Fibroblast of lung (primary cell): Measurements from ENCODE around the gene RAPH1. TPM values are rescaled to one million over a fixed set of nuclear protein-coding genes. Genes with fewer than 3 reads are reported as not detected.

ENCODE experiments used
- DNase-seq, 2 donors: peaks; one replicate each; pipeline versions ENCODE4 v3.0.0 to v3.0.0-alpha.2; 2010; ENCODE audit warnings: low read depth in 2 of 2
- H2AFZ ChIP-seq: 2 replicates; pipeline ENCODE4 v1.5.1; 2012; ENCODE audit warnings: low read length, control low read depth, inconsistent platforms
- H3K27ac ChIP-seq: 2 replicates; pipeline ENCODE4 v1.5.1; 2011; ENCODE audit warnings: low read length, control low read depth; ENCODE audit not compliant: insufficient read depth
- H3K27me3 ChIP-seq: 2 replicates; pipeline ENCODE4 v1.5.1; 2011; ENCODE audit warnings: mild to moderate bottlenecking, low read length; ENCODE audit not compliant: control insufficient read depth, insufficient read depth
- H3K36me3 ChIP-seq: 2 replicates; pipeline ENCODE4 v1.5.1; 2011; ENCODE audit warnings: low read length; ENCODE audit not compliant: control insufficient read depth, insufficient read depth
- H3K4me1 ChIP-seq: 2 replicates; pipeline ENCODE4 v1.5.1; 2011; ENCODE audit warnings: low read length; ENCODE audit not compliant: control insufficient read depth, insufficient read depth; ENCODE audit errors: extremely low read depth
- H3K4me2 ChIP-seq: 2 replicates; pipeline ENCODE4 v1.5.1; 2011; ENCODE audit warnings: low read length, control low read depth; ENCODE audit not compliant: insufficient read depth; ENCODE audit errors: extremely low read depth
- H3K4me3 ChIP-seq, 4 experiments: fragments of 200-600 bp in 1 of 4; sonication (generic) in 1 of 4; replicated peaks in 1 of 4; 2 replicates each; pipeline ENCODE4 v1.5.1; 2011 to 2016; ENCODE audit warnings: low read length in 4 of 4, low read depth in 3 of 4, mild to moderate bottlenecking in 3 of 4, control low read depth in 2 of 4, inconsistent platforms in 1 of 4, mixed read lengths in 1 of 4; ENCODE audit not compliant: insufficient read depth in 1 of 4; ENCODE audit errors: control extremely low read depth in 1 of 4
- H3K79me2 ChIP-seq: 2 replicates; pipeline ENCODE4 v1.5.1; 2012; ENCODE audit warnings: mild to moderate bottlenecking, low read length, inconsistent platforms; ENCODE audit not compliant: control insufficient read depth, insufficient read depth
- H3K9ac ChIP-seq: 2 replicates; pipeline ENCODE4 v1.5.1; 2011; ENCODE audit warnings: mild to moderate bottlenecking, low read length, control low read depth; ENCODE audit not compliant: insufficient read depth
- H3K9me3 ChIP-seq: 2 replicates; pipeline ENCODE4 v1.5.1; 2012; ENCODE audit warnings: low read depth, low read length; ENCODE audit not compliant: control insufficient read depth, insufficient read depth
- H4K20me1 ChIP-seq: 2 replicates; pipeline ENCODE4 v1.5.1; 2011; ENCODE audit warnings: low read length; ENCODE audit not compliant: control insufficient read depth, insufficient read depth; ENCODE audit errors: extremely low read depth
- CTCF ChIP-seq, 2 donors: IDR thresholded peaks in 1 of 2; conservative IDR thresholded peaks in 1 of 2; 1 replicate in 1 of 2; 2 replicates in 1 of 2; pipeline ENCODE4 v1.5.1; 2011 to 2012; ENCODE audit warnings: low read length in 2 of 2, control low read depth in 1 of 2, inconsistent platforms in 1 of 2, low read depth in 1 of 2, mild to moderate bottlenecking in 1 of 2
- EZH2 ChIP-seq: IDR thresholded peaks from 2 replicates; pipeline ENCODE4 v1.5.1; 2012; ENCODE audit warnings: low read length, control low read depth, mild to moderate bottlenecking; ENCODE audit errors: missing control alignments
- polyA plus RNA-seq, 2 donors: library from polyadenylated mRNA; depleted of rRNA in 1 of 2; stranded (reverse) in 1 of 2; unstranded in 1 of 2; fragments of >200 nt; gene quantifications; 2 replicates each; pipeline ENCODE4 v1.2.1, GENCODE V29; 2011 to 2012; ENCODE audit warnings: missing spikeins in 1 of 2
- total RNA-seq: library from RNA; depleted of rRNA; stranded (reverse); fragments of >200 nt; gene quantifications from 2 replicates; pipeline ENCODE4 v1.2.1, GENCODE V29; 2014

Gene RAPH1
- total and polyA plus RNA-seq, 2 donors (not counting 1 experiment from before 2014, with no cell fraction given) = 14.1 to 21.1 TPM

GRCh38 chr2:203427061-203427460 is 108.0 kb downstream of the RAPH1 start:
- Histone ChIP-seq H3K27ac (no peak overlapping the region), H3K9ac (no peak overlapping the region), H3K79me2 (no peaks in the 10 kb centered on the region), H3K36me3 (no peaks in the 10 kb centered on the region), H3K4me1 (no peaks in the 10 kb centered on the region), H2AFZ (no peak overlapping the region), H3K4me2 (no peak overlapping the region), H3K4me3 (no peak overlapping the region), H3K27me3 (no peaks in the 10 kb centered on the region), H4K20me1 (no peaks in the 10 kb centered on the region), H3K9me3 (no peaks in the 10 kb centered on the region)
- TF ChIP-seq EZH2 (no peak), CTCF (conservative IDR thresholded peaks at IDR 0.05 in 1 of 2, IDR thresholded peaks at IDR 0.05 in 1 of 2; ENCODE audit: low read depth in 1 of 2, low read length in 2 of 2) (no peak)
- peak in 1 of 2 donors; percentile 50 for DNase-seq

GRCh38 chr2:203418271-203418670 is 116.8 kb downstream of the RAPH1 start:
- Histone ChIP-seq H2AFZ (no peak overlapping the region), H3K4me1 (no peaks in the 10 kb centered on the region), H3K4me2 (no peak overlapping the region), H3K27me3 (no peaks in the 10 kb centered on the region), H3K9me3 (no peaks in the 10 kb centered on the region), H4K20me1 (no peaks in the 10 kb centered on the region), H3K79me2 (no peaks in the 10 kb centered on the region), H3K27ac (no peak overlapping the region), H3K4me3 (no peak overlapping the region), H3K36me3 (peaks cover 2% of the 10 kb centered on the region), H3K9ac (no peak overlapping the region)
- no peak for TF ChIP-seq EZH2
- no peak for TF ChIP-seq CTCF (conservative IDR thresholded peaks at IDR 0.05 in 1 of 2, IDR thresholded peaks at IDR 0.05 in 1 of 2; ENCODE audit: low read depth in 1 of 2, low read length in 2 of 2)
- DNase-seq = peak in 1 of 2 donors; percentile 75

- Histone ChIP-seq H3K4me2 (no peak overlapping the region), H3K9ac (no peak overlapping the region), H3K36me3 (peaks cover 10% of the 10 kb centered on the region), H3K4me3 (no peak overlapping the region), H4K20me1 (no peaks in the 10 kb centered on the region), H3K9me3 (no peaks in the 10 kb centered on the region), H3K27ac (no peak overlapping the region), H2AFZ (no peak overlapping the region), H3K4me1 (peaks cover 3% of the 10 kb centered on the region), H3K79me2 (no peaks in the 10 kb centered on the region), H3K27me3 (no peaks in the 10 kb centered on the region)
- no peak for DNase-seq
- TF ChIP-seq CTCF (conservative IDR thresholded peaks at IDR 0.05 in 1 of 2, IDR thresholded peaks at IDR 0.05 in 1 of 2; ENCODE audit: low read depth in 1 of 2, low read length in 2 of 2) (no peak), EZH2 (no peak)
Observed at GRCh38 chr2:203413796-203414195, 121.3 kb downstream of the RAPH1 start.
